Upper lobe of right lung (tissue), 1 donor: ENCODE measurements around the gene HMSD. TPM values are rescaled to one million over a fixed set of nuclear protein-coding genes. Genes with fewer than 3 reads are reported as not detected.
A peak's percentile ranks its signal among the peaks of the same experiment; 100 is the strongest.

Experiments used
- ATAC-seq: fragments of 200-7000 bp; cut with Tn5 transposase; one replicate; pipeline ENCODE4 v1.9.1; 2020; ENCODE audit warnings: mild to moderate bottlenecking, moderate library complexity
- DNase-seq: peaks from one replicate; pipeline ENCODE4 v3.0.0-alpha.2; 2020
- H3K27ac ChIP-seq: fragments of 200-600 bp; one replicate; pipeline ENCODE4 v1.8.0; 2022
- H3K27me3 ChIP-seq: fragments of 200-600 bp; one replicate; pipeline ENCODE4 v1.8.0; 2022; ENCODE audit warnings: mild to moderate bottlenecking
- H3K36me3 ChIP-seq: fragments of 200-600 bp; one replicate; pipeline ENCODE4 v1.8.0; 2022
- H3K4me1 ChIP-seq: fragments of 200-600 bp; one replicate; pipeline ENCODE4 v1.8.0; 2022
- H3K4me3 ChIP-seq: fragments of 200-600 bp; one replicate; pipeline ENCODE4 v1.8.0; 2022; ENCODE audit warnings: mild to moderate bottlenecking
- H3K9me3 ChIP-seq: fragments of 200-600 bp; one replicate; pipeline ENCODE4 v1.8.0; 2022
- CTCF ChIP-seq: fragments of 200-600 bp; IDR thresholded peaks from one replicate; pipeline ENCODE4 v1.8.0; 2022; ENCODE audit warnings: antibody characterized with exemption
- intact Hi-C: fragments of 100-400 bp; cut with DNase I; formaldehyde crosslinking; loops from one replicate; pipeline ENCODE4 v1.11.0; 2022
- total RNA-seq: library from RNA; stranded (reverse); fragmentation: NEBNext Ultra II Directional; extraction: Animal tissue kit (Norgen Biotek cat#: 25700); gene quantifications from one replicate; pipeline ENCODE4 v1.2.1, GENCODE V29; 2021
- donor health status: DM: no; HTN: yes; CAD: no; lungs with severe emphysema.

Gene HMSD
- total RNA-seq, 1 donor from 2014 or later: 2.1 TPM

GRCh38 chr18:63974991-63975390, 25.9 kb downstream of the HMSD start:
- DNase-seq: no peak
- peaks cover 9% of the 10 kb centered on the region for H3K4me1 ChIP-seq
- H3K36me3 ChIP-seq: no peaks in the 10 kb centered on the region
- no peaks in the 10 kb centered on the region for H3K9me3 ChIP-seq
- no peak for ATAC-seq
- no peak overlapping the region for H3K4me3 ChIP-seq
- TF ChIP-seq CTCF: no peak
- no peaks in the 10 kb centered on the region for H3K27me3 ChIP-seq
- no peak overlapping the region for H3K27ac ChIP-seq
- intact Hi-C loops: no loop called here

- DNase-seq: no peak
- no peaks in the 10 kb centered on the region for H3K9me3 ChIP-seq
- intact Hi-C loops: no loop called here
- no peak for TF ChIP-seq CTCF
- peak; percentile 5 for ATAC-seq
- H3K4me3 ChIP-seq: no peak overlapping the region
- H3K4me1 ChIP-seq: peaks cover 9% of the 10 kb centered on the region
- no peaks in the 10 kb centered on the region for H3K27me3 ChIP-seq
- H3K27ac ChIP-seq: no peak overlapping the region
- H3K36me3 ChIP-seq: no peaks in the 10 kb centered on the region
These were observed 26.5 kb downstream of the HMSD start for GRCh38 chr18:63975628-63976027.

DNA sequence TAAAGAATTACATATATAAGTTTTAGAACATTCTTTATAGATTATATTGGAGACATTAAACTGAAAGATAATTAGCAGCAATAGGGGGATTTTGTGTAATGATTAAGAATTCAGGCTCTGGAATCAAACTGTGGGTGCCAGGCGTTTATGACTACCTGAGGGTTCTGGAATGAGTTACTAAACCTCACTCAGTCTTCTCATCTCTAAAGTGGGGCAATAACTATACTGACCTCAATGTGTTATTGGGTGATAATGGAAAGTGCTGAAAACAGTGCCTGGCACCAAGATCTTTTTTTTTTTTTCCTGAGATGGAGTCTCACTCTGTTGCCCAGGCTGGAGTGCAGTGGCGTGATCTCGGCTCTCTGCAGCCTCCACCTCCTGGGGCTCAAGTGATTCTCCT, 27.9 kb downstream of the HMSD start:
- DNase-seq (no peak), ATAC-seq (no peak)
- peaks cover 13% of the 10 kb centered on the region for H3K36me3 ChIP-seq
- no peaks in the 10 kb centered on the region for H3K27me3 ChIP-seq
- intact Hi-C loops: no loop called here
- H3K9me3 ChIP-seq: no peaks in the 10 kb centered on the region
- H3K4me1 ChIP-seq: no peaks in the 10 kb centered on the region
- H3K4me3 ChIP-seq: no peak overlapping the region
- TF ChIP-seq CTCF: no peak
- H3K27ac ChIP-seq: no peak overlapping the region

- DNase-seq (no peak), ATAC-seq (peak; percentile 89)
- H3K27ac ChIP-seq: peak overlapping the region; percentile 62
- H3K36me3 ChIP-seq: peaks cover 36% of the 10 kb centered on the region
- intact Hi-C loops: no loop called here
- no peaks in the 10 kb centered on the region for H3K27me3 ChIP-seq
- H3K4me1 ChIP-seq: no peaks in the 10 kb centered on the region
- peak; percentile 87 for TF ChIP-seq CTCF
- H3K9me3 ChIP-seq: no peaks in the 10 kb centered on the region
- peak overlapping the region; percentile 21 for H3K4me3 ChIP-seq
These were observed 30.4 kb downstream of the HMSD start for GRCh38 chr18:63979409-63979920.

DNA sequence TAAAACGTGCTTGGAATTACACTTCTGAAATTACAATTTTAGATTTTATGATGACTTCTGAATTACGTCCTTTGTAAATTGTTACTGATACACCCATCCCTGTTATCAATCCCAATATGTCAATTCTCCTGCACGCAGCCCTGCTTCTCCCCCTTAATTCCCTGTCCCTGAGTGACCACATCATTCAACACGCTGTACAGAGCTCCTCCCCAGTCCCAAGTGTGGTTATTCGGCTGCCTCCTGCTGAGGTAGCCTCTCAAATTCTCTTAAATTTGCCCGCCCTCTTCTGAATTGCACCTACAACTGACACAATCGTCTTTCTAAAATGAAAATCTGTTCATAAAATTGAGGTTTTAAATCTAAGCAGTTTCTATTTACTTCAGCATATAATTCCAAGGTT, 30.9 kb downstream of the HMSD start:
- intact Hi-C loops: no loop called here
- peak overlapping the region; percentile 62 for H3K27ac ChIP-seq
- H3K4me3 ChIP-seq: peak overlapping the region; percentile 21
- H3K27me3 ChIP-seq: no peaks in the 10 kb centered on the region
- no peaks in the 10 kb centered on the region for H3K9me3 ChIP-seq
- DNase-seq (no peak), ATAC-seq (no peak)
- no peaks in the 10 kb centered on the region for H3K4me1 ChIP-seq
- H3K36me3 ChIP-seq: peaks cover 40% of the 10 kb centered on the region
- TF ChIP-seq CTCF: no peak

DNA sequence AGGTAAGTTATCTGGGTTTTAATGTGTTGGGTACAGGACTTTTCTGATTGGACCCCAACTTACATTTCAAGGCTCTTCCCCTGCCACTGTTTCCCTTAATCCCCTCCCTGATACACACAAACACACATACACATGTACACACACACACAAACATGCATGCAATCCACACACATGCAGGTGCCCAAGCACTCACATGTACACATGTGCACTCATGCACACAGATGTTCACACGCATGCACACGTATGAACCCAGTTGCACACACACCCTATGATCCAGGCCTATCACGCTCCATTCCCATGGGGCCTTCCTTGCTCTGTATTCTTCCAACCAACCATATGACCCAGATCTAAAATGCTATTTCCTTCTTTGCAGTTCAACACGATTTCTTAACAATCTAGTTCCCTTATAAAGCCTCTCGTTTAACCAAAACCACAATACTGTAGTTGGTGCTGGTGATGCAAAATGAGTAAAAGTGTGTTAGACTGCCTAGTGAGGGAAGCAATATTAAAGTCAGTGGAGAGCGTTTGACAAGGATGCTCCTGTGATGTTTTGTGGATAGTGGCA, 31.9 kb downstream of the HMSD start:
- no peak overlapping the region for H3K4me3 ChIP-seq
- DNase-seq (no peak), ATAC-seq (peak; percentile 71)
- H3K36me3 ChIP-seq: peaks cover 50% of the 10 kb centered on the region
- TF ChIP-seq CTCF: no peak
- no peaks in the 10 kb centered on the region for H3K27me3 ChIP-seq
- no peaks in the 10 kb centered on the region for H3K4me1 ChIP-seq
- H3K27ac ChIP-seq: no peak overlapping the region
- no peaks in the 10 kb centered on the region for H3K9me3 ChIP-seq
- intact Hi-C loops: no loop called here
